ENCODE measurements around the gene PPP1R37. TPM values are rescaled to one million over a fixed set of nuclear protein-coding genes. Genes with fewer than 3 reads are reported as not detected.
A peak's percentile ranks its signal among the peaks of the same experiment; 100 is the strongest.

PPP1R37 gene
- total and polyA plus RNA-seq, 2 donors (not counting 1 experiment from before 2014, with no cell fraction given) = 20.7 to 28.1 TPM

DNA sequence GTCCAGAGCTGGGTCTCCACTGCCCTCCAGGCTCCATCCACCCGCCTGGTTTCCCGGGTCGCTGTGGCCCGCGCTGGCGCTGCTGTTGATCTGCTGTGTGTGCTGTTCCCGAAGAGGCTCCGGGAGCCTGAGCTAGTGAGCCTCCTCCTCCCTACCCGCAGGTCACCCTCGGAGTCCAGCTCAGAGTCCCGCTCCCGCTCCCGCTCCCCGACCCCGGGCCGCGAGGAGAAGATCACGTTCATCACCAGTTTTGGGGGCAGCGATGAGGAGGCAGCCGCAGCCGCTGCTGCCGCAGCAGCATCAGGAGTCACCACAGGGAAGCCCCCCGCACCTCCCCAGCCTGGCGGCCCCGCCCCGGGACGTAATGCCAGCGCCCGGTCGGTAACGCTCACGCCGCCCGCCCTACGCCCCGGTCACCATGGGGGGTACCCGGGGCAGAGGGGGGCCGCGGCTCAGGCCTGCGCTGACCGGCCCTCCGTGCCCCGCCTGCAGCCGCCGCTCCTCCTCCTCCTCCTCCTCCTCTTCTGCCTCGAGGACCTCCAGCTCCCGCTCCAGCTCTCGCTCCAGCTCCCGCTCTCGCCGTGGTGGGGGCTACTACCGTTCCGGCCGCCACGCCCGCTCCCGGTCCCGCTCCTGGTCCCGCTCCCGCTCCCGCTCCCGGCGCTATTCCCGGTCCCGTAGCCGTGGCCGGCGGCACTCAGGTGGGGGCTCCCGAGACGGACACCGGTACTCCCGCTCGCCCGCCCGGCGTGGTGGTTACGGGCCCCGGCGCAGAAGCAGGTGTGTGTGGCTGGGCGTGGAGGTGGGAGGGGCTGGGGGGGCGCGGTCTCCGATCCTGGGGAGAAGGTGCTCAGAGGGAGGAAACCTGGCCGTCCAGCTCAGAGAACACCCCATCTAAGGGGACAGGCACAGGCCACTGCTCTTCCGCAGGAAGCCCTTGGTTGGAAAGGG, 28.9 kb upstream of the PPP1R37 start:
- no peaks in the 10 kb centered on the region for H3K9me3 Mint-ChIP-seq (ENCODE audit: insufficient read depth)
- 97% methylated on average over 66 of the region's 85 CpGs for WGBS (ENCODE audit: insufficient coverage)
- TF ChIP-seq EZH2 (IDR thresholded peaks at IDR 0.05; ENCODE audit: borderline replicate concordance, insufficient read depth, low read depth, low read length, poor library complexity, severe bottlenecking) = no peak
- TF ChIP-seq, protein P1, sequence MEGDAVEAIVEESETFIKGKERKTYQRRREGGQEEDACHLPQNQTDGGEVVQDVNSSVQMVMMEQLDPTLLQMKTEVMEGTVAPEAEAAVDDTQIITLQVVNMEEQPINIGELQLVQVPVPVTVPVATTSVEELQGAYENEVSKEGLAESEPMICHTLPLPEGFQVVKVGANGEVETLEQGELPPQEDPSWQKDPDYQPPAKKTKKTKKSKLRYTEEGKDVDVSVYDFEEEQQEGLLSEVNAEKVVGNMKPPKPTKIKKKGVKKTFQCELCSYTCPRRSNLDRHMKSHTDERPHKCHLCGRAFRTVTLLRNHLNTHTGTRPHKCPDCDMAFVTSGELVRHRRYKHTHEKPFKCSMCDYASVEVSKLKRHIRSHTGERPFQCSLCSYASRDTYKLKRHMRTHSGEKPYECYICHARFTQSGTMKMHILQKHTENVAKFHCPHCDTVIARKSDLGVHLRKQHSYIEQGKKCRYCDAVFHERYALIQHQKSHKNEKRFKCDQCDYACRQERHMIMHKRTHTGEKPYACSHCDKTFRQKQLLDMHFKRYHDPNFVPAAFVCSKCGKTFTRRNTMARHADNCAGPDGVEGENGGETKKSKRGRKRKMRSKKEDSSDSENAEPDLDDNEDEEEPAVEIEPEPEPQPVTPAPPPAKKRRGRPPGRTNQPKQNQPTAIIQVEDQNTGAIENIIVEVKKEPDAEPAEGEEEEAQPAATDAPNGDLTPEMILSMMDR (IDR thresholded peaks at IDR 0.05) = no peak
- Histone ChIP-seq H3K27me3 (replicated peaks in 1 of 4; ENCODE audit: control extremely low read depth in 1 of 4, control insufficient read depth in 3 of 4, insufficient read depth in 4 of 4, low read length in 3 of 4) (no peaks in the 10 kb centered on the region), H3K9ac (ENCODE audit: low read length) (no peak overlapping the region), H3K4me3 (ENCODE audit: control extremely low read depth in 1 of 5, extremely low read depth in 1 of 5, insufficient read depth in 1 of 5, low read depth in 2 of 5, low read length in 4 of 5) (no peak overlapping the region), H3K79me2 (ENCODE audit: control insufficient read depth, insufficient read depth, low read length) (peaks cover 62% of the 10 kb centered on the region), H3K4me2 (replicated peaks; ENCODE audit: low read depth, low read length, poor library complexity, severe bottlenecking) (no peak overlapping the region), H4K20me1 (ENCODE audit: control insufficient read depth, insufficient read depth, low read length, poor library complexity, severe bottlenecking) (peaks cover 87% of the 10 kb centered on the region), H3K9me3 (ENCODE audit: control extremely low read depth in 1 of 3, control insufficient read depth in 2 of 3, insufficient read depth in 1 of 3, low read length in 2 of 3) (no peaks in the 10 kb centered on the region), H3K27ac (ENCODE audit: low read length in 2 of 2) (no peak overlapping the region), H3K36me3 (replicated peaks in 1 of 2; ENCODE audit: control extremely low read depth in 1 of 2, control insufficient read depth in 1 of 2, extremely low read depth in 1 of 2, insufficient read depth in 2 of 2, low read length in 1 of 2) (peaks cover 2 to 84% of the 10 kb centered on the region in 2 experiments), H2AFZ (ENCODE audit: insufficient read depth, low read depth, low read length, poor library complexity, severe bottlenecking) (no peak overlapping the region), H3K4me1 (ENCODE audit: control insufficient read depth in 2 of 2, insufficient read depth in 2 of 2, low read length in 2 of 2) (peaks cover 8% of the 10 kb centered on the region in 2 donors)
- ATAC-seq (ENCODE audit: low read depth) (no peak), DNase-seq (no peak)
- POLR2A ChIA-PET = interaction anchor here (0.6 kb wide), 1 partner anchor 61 kb away, joined by 3 read pairs; no protein-coding TSS in a partner anchor
- no peak overlapping the region for H3K4me3 Mint-ChIP-seq
- intact Hi-C loops (cut with micrococcal nuclease) = no loop called here
- H3K4me1 Mint-ChIP-seq = peaks cover 13% of the 10 kb centered on the region
- H3K27ac Mint-ChIP-seq = peak overlapping the region; percentile 37
- H3K27me3 Mint-ChIP-seq = no peaks in the 10 kb centered on the region
- CTCF ChIA-PET = interaction anchor here (0.6 to 2.3 kb wide), 4 partner anchors 11 to 123 kb away, joined by 3 to 7 read pairs (median 4); no protein-coding TSS in a partner anchor
